ENCODE data around the gene CNNM2.

The CNNM2 gene

DNA sequence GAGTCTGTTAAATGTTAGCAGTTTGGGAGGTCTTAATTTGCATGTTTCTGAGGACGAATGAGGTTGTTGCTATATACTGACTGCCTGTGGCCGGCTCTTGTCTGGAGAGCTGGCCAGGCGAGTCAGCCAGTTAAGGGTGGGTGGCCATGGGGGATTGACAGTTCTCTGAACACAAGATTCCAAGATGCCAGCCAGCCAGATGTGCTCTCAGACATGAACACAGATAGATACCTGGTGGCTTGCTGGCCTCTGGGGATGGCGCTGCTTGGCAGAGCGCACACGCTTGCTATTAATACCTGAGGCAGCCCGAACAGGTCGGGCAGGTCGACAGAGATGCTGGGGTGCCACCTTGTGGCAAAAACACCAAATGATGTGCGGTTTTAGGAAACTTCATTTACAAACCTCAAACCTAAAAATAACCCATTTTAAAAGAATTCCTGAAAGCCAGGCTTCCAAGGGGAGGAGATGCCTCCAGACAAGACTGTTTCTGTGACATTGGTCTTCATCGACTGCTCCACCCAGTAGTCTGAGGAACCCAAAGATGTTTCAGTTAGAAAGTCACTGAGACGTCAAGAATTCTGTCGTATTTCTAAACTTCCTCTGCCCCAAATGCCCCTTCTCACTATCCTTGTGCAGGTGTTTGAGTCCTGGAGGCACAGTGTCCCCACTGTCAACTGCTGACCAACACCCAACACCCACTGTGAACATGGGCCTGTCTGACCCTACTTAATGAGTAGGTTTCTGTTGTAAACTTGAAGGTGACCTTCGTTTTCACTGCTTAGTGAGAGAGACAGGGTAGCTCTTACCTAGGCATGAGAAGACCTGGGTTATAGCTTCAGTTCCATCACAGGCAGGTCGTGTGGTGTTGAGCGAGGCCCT is 151.6 kb downstream of the CNNM2 start:
- peak; percentile 32 to 43 for DNase-seq (ENCODE audit: low read depth in 2 of 2, low spot score in 1 of 2)

DNA sequence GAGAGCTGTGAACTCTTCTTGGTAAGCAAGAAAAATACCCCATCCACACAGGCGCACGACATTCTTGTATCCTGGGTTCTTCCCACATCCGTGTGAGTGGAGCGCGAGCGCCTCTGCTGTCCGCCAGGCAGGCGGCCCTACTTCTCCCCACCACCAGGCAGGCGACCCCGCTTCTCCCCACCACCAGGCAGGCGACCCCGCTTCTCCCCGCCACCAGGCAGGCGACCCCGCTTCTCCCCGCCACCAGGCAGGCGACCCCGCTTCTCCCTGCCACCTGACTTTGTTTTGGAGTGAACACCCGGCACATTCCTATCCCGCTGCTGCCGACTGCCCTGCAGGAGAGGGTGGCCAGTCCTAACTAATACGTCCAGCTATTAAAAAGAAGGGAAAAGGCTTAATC is 154.2 kb downstream of the CNNM2 start:
- no peak for DNase-seq (ENCODE audit: low read depth in 2 of 2, low spot score in 1 of 2)

DNA sequence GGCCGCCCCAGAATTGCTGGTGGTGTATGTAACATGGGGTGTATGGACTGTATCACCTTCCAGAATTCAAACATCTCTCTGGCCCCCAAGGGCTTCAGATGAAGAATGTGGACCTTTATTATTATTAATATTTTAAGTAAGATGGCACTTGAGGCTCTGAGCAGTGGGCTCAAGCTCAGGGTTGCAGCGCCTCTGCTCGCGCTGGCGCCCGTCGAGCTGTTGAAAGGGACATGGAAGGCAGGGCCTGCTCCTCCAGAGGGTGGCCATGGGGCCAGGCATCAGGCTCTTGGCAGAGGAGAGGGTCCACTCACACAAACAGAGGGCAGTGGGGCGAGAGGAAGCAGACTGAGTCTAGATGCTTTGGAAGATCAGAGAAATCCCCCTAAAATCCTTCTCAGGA is 154.8 kb downstream of the CNNM2 start:
- DNase-seq (ENCODE audit: low read depth in 2 of 2, low spot score in 1 of 2), result no peak

DNA sequence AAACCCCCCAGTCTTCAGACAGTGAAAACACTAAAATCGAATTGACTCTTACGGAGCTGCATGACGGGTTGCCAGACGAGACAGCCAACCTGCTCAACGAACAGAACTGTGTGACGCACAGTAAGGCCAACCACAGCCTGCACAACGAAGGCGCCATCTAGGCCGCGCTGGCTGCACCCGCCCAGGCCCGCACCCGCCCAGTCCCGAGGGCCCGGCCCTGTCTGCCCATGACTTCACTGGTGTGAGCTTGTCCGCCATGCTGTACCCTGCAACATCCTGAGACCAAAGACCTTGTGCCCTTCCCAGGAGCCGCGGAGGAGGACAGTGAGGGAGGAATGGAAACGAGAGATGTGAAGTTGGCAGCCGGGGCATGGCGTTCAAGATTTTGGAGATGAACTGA is 158.9 kb downstream of the CNNM2 start:
- no peak for DNase-seq (ENCODE audit: low read depth in 2 of 2, low spot score in 1 of 2)

GRCh38 chr10:103077491-103078308 is 159.6 kb downstream of the CNNM2 start:
- no peak for DNase-seq (ENCODE audit: low read depth in 2 of 2, low spot score in 1 of 2)

- DNase-seq (ENCODE audit: low read depth in 2 of 2, low spot score in 1 of 2), result no peak
Measured at GRCh38 chr10:103078309-103078615, 160.2 kb downstream of the CNNM2 start.

- no peak for DNase-seq (ENCODE audit: low read depth in 2 of 2, low spot score in 1 of 2)
Measured at GRCh38 chr10:103078676-103079075, 160.6 kb downstream of the CNNM2 start.

DNA sequence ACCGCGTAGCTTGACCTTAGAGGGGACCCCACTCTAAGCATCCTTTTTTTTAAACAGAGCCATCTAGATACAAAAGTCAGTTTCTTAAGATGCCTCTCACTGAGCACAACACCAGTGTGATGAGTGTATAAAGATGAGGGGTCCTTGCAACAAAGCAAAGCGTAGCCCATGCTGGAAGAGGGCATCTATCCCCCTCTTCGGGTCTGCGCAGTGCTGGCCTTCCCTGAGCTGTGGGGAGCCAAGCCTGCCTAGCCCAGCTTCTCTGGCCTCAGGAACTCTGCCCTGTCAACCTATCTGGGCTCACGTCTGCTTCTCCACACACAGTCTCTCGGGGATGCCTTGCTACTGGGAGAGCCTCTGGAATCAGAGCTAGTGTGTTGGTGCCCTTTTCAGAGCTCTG is 161.0 kb downstream of the CNNM2 start:
- DNase-seq (ENCODE audit: low read depth in 2 of 2, low spot score in 1 of 2), result no peak

- DNase-seq (ENCODE audit: low read depth in 2 of 2, low spot score in 1 of 2), result no peak
Measured at GRCh38 chr10:103079946-103080345, 161.9 kb downstream of the CNNM2 start.

- no peak for DNase-seq (ENCODE audit: low read depth in 2 of 2, low spot score in 1 of 2)
Measured at GRCh38 chr10:103080891-103081581, 162.9 kb downstream of the CNNM2 start.

DNA sequence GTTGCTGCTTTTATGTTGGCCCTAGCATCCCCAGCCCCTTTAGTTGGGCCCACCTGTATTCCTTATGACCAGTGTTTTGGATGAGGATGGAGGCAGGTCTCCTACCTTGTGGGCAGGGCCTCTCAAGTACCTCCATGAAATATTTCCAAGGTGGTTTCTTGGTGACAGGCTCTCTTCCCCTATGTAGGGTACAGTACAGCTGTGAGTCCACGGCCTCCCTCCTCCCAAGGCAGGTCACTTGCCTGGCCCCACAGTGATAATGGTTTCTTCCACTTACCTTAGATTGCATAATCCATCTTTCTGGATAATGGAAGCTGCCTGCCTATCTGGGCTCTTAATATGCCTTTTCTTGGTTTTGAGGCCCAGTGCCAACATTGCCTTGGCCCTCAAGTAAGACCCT is 164.6 kb downstream of the CNNM2 start:
- DNase-seq (ENCODE audit: low read depth in 2 of 2, low spot score in 1 of 2), result no peak

DNA sequence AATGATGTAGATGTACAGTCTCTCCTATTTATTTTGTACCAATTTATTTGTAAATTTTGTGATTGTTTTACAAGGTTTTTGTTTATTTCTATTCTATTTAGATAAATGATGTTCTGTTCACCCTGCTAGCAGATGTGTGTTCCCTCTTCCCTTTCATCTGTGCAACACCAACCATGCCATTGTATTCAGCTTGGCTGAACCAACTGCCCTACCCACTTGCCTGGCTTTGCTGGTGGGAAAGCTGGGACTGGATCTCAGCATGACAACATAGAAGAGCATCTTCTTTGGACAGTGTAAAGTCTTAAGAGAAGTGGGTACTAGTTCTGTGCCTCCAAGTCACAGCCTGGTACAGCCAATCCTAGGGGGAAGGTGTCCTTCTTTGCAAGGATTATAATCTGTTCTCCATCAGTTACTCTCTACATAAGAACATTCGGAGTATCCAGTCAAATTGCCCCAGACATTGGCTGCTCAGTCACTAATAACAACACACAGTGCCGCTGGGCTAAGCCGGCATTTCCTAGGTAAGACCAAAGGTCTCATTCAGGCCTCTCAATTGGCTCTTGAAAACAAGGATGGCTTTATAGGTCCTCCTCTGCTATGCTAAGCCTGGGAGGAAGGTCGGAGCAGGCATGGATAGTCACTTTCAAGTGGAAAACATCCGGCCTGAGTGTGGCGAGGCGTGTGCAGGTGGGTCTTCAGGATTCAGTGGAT is 165.3 kb downstream of the CNNM2 start:
- DNase-seq (ENCODE audit: low read depth in 2 of 2, low spot score in 1 of 2), result no peak

- no peak for DNase-seq (ENCODE audit: low read depth in 2 of 2, low spot score in 1 of 2)
Measured at GRCh38 chr10:103083977-103084320, 165.9 kb downstream of the CNNM2 start.

GRCh38 chr10:103086261-103086660 is 168.2 kb downstream of the CNNM2 start:
- DNase-seq (ENCODE audit: low read depth in 2 of 2, low spot score in 1 of 2), result no peak

DNA sequence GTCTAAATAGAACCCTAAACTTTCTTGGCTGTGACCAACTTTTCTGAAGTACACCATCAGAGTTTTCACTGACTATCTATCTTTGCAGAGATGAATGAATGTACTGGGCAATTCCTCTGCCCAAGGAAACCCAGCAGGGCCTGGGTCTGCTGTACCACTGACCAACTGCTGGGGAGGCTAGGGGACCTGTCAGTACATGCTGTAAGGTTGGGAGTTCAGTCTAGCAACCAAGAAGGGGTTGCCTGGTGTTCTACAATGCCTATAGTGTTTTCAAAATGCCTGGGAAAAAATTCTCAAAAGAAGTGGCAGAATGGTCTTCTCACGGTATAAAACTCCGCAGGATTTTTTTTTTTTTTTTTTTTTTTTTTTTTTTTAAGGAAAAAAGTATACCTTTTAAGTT is 168.7 kb downstream of the CNNM2 start:
- no peak for DNase-seq (ENCODE audit: low read depth in 2 of 2, low spot score in 1 of 2)

DNA sequence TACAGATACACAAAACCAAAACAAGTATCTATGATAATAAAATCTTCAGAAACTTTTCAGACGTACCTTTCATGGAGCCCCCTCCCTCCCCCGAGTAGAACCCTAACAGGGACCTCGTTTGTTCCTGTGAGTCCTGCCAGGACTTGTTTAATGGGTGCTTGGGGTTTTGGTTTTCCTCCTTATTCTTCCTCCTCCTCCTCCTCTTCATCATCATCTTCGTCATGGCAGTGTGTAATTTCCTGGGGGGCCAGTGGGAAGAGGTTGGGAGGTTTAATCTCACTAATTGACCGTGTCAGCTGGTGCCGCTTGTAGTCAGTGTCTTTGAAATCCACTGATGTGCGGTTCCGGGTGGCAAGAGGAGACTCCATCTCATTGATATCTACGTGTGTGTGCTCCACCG is 171.4 kb downstream of the CNNM2 start:
- no peak for DNase-seq (ENCODE audit: low read depth in 2 of 2, low spot score in 1 of 2)

DNA sequence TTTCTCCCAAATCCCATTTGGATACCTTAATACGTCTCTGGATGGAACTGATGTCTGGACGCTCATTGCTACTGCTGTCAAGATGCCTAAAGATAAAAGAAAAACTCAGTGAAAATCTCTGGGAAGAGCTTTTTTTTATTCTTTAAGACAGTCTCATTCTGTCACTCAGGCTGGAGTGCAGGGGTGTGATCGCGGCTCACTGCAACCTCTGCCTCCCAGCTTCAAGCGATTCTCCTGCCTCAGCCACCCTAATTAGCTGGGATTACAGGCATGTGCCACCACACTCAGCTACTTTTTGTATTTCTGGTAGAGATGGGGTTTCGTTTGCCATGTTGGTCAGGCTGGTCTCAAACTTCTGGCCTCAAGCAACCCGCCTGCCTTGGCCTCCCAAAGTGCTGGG is 172.8 kb downstream of the CNNM2 start:
- no peak for DNase-seq (ENCODE audit: low read depth in 2 of 2, low spot score in 1 of 2)

GRCh38 chr10:103095005-103095404 is 176.9 kb downstream of the CNNM2 start:
- no peak for DNase-seq (ENCODE audit: low read depth in 2 of 2, low spot score in 1 of 2)

DNA sequence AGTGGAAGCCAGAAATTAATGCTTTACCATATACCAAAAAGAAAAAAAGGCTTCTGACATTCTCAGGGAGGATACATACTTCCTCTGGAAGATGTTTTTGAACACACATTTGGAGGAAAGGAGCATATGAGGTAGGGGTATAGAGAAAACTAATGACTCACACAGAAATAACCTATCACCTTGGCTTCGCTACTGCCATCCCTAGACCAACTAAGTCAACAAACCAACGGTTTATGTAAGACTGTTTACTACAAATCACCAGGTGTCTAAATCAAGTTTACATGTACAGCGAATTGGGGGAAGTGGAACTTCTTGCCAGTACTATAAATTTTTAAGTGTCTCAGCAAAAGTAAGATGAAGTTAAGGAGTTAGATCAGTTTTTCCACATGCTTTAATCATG is 178.0 kb downstream of the CNNM2 start:
- no peak for DNase-seq (ENCODE audit: low read depth in 2 of 2, low spot score in 1 of 2)

DNA sequence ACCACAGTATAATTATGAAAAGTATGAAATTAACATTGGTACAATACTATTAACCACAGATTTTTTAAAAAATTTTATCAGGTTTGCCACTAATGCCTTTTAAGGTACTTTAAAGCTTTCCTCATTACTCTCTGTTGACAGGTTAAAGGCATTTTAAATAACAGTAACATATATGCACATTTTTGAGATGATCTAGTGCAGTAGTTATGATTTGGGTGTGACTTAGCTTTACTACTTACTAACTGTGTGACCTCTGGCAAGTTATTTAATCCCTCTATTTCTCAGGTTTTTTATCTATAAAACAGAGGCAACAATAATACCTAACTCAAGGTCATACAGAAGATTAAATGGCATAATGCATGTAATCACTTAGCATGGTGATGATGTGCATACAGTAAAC is 180.1 kb downstream of the CNNM2 start:
- no peak for DNase-seq (ENCODE audit: low read depth in 2 of 2, low spot score in 1 of 2)

DNA sequence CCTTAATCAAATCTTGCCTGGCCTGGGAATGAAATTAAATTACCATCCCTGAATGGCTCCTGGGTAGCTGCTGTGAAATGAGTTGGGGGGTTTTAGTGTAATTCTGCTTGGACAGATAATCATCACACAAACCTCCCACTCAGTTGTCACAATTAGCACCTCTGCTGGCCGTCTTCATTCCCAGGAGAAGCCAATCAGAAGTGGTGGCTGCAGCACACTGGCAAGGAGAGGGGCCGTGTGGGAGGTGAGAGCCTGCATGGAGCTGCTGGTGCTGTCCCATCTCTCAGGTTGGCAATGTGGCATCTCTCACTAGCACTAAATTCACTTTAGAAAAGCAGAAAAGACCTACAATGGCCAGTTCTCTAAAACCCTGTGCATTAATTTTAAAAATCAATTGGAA is 182.5 kb downstream of the CNNM2 start:
- no peak for DNase-seq (ENCODE audit: low read depth in 2 of 2, low spot score in 1 of 2)
